ENCODE results near the gene C6orf89. TPM values are rescaled to one million over a fixed set of nuclear protein-coding genes. Genes with fewer than 3 reads are reported as not detected.

C6orf89 gene
- total and polyA plus RNA-seq, 2 of the 8 experiments (the other 6 are each of a cell fraction or from before 2014, with no cell fraction given): 4.6 to 12.3 TPM

DNA sequence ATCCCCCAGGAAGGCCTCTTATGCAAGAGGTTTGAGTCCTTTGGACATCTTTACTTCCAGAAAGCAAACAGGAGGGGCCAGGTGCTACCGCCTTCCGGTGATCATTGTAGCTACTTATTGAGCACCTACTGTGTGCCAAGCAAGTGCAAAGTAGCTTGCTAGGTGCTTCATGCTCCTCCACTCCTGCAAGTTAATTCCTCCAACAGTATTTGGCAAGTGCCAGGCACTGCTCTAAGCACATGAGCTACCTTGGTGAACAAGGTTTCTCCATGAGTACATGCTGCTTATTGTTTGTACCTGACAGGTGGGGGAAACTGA is 48.8 kb upstream of the C6orf89 start:
- H3K18ac ChIP-seq (ENCODE audit: extremely low read depth, low read length): no peak overlapping the region
- no peak overlapping the region for H4K8ac ChIP-seq (ENCODE audit: extremely low read depth, insufficient read depth, low read length)
- H3K9me3 ChIP-seq (ENCODE audit: insufficient read depth in 2 of 2, low read depth in 1 of 2, low read length in 1 of 2): no peaks in the 10 kb centered on the region
- H3K23me2 ChIP-seq (ENCODE audit: low read depth, low read length): peaks cover 13% of the 10 kb centered on the region; the same call in 1 of the 2 replicates
- ChIA-PET CTCF (ENCODE audit: partially characterized antibody) (interaction anchor here (0.8 to 14.1 kb wide), 6 partner anchors 8 to 71 kb away, joined by 3 to 121 read pairs (median 7); no protein-coding TSS in a partner anchor), POLR2A (ENCODE audit: partially characterized antibody) (interaction anchor here (0.9 to 2.0 kb wide), 4 partner anchors 12 to 205 kb away, joined by 3 to 9 read pairs (median 4); partner anchors contain the start of gene PPIL1)
- no peaks in the 10 kb centered on the region for H3K79me1 ChIP-seq (ENCODE audit: low read depth, low read length)
- no peak overlapping the region for H2BK120ac ChIP-seq (replicated peaks; ENCODE audit: low read depth, low read length)
- no peak overlapping the region for H4K91ac ChIP-seq (replicated peaks; ENCODE audit: insufficient read length, low read length)
- H3K4me1 ChIP-seq (replicated peaks in 1 of 4; ENCODE audit: control insufficient read depth in 3 of 4, insufficient read depth in 4 of 4, low read length in 3 of 4): peaks cover 0 to 14% (median 8%) of the 10 kb centered on the region in 4 experiments; a peak in 6 of 7 replicates
- H4K5ac ChIP-seq (ENCODE audit: insufficient read length, low read depth, low read length): no peak overlapping the region
- H3K36me3 ChIP-seq (ENCODE audit: control insufficient read depth in 2 of 4, insufficient read depth in 4 of 4, low read length in 3 of 4): no peaks in the 10 kb centered on the region
- H2AFZ ChIP-seq (ENCODE audit: low read length): no peak overlapping the region
- no peak overlapping the region for H3K9ac ChIP-seq (replicated peaks in 1 of 4; ENCODE audit: extremely low read depth in 1 of 4, low read depth in 3 of 4, low read length in 3 of 4)
- H3K4me2 ChIP-seq (ENCODE audit: insufficient read depth in 1 of 2, low read depth in 2 of 2, low read length in 2 of 2): no peak overlapping the region
- H3K27ac ChIP-seq (ENCODE audit: low read depth, low read length): no peak overlapping the region
- H2BK5ac ChIP-seq (ENCODE audit: low read depth, low read length): no peak overlapping the region
- FAIRE-seq (no peak), DNase-seq (ENCODE audit: low read depth in 1 of 2, low spot score in 2 of 2) (no peak)
- WGBS, 2 experiments (ENCODE audit: extremely low coverage in 1 of 2, insufficient coverage in 1 of 2, insufficient read length in 1 of 2, insufficient replicate concordance in 2 of 2, low coverage in 1 of 2, low lambda C conversion rate in 2 of 2, missing lambda C conversion rate in 1 of 2): 92% methylated on average over 2 of the region's 2 CpGs; no CpG with 5 or more reads in 1 of the 2 experiments
- H3K14ac ChIP-seq (ENCODE audit: insufficient read length): no peak overlapping the region
- H3K56ac ChIP-seq (replicated peaks; ENCODE audit: insufficient read length, low read depth, low read length): no peak overlapping the region
- H2BK15ac ChIP-seq (ENCODE audit: low read length): no peak overlapping the region
- H2BK20ac ChIP-seq (ENCODE audit: low read length): no peak overlapping the region
- H3K79me2 ChIP-seq (ENCODE audit: control insufficient read depth in 1 of 2, insufficient read depth in 2 of 2, low read length in 2 of 2): no peaks in the 10 kb centered on the region
- no peak overlapping the region for H2AK5ac ChIP-seq (ENCODE audit: low read depth, low read length)
- H3K4me3 ChIP-seq (ENCODE audit: extremely low read depth in 1 of 4, insufficient read depth in 2 of 4, low read depth in 3 of 4, low read length in 4 of 4): no peak overlapping the region
- H3K23ac ChIP-seq (ENCODE audit: insufficient read length): no peak overlapping the region
- peaks cover 0 to 7% of the 10 kb centered on the region in 2 experiments for H4K20me1 ChIP-seq (replicated peaks in 1 of 2; ENCODE audit: control insufficient read depth in 1 of 2, insufficient read depth in 2 of 2, low read length in 2 of 2)
- no peak overlapping the region for H3K4ac ChIP-seq (replicated peaks; ENCODE audit: insufficient read length, low read depth, low read length)
- no peak overlapping the region for H2BK12ac ChIP-seq (ENCODE audit: low read depth, low read length)
- peaks cover 22 to 50% (median 44%) of the 10 kb centered on the region in 4 experiments for H3K27me3 ChIP-seq (replicated peaks in 1 of 4; ENCODE audit: control insufficient read depth in 3 of 4, extremely low read depth in 1 of 4, insufficient read depth in 3 of 4, low read length in 3 of 4)
